HG03045 (cell line): ENCODE data around the gene TMTC2.

Experiments used
- ATAC-seq: cut with Tn5 transposase; IDR thresholded peaks from one replicate; pipeline ENCODE4 v1.9.1; 2021; ENCODE audit warnings: mild to moderate bottlenecking, moderate library complexity; ENCODE audit not compliant: unreplicated experiment

The TMTC2 gene

GRCh38 chr12:82948491-82948890 is 261.8 kb downstream of the TMTC2 start:
- ATAC-seq: no peak

GRCh38 chr12:82950356-82950755 is 263.6 kb downstream of the TMTC2 start:
- ATAC-seq: no peak

- ATAC-seq: no peak
Observed at GRCh38 chr12:82952946-82953345, 266.2 kb downstream of the TMTC2 start.

- no peak for ATAC-seq
Observed at GRCh38 chr12:82953397-82953796, 266.7 kb downstream of the TMTC2 start.

GRCh38 chr12:82954064-82954463 is 267.4 kb downstream of the TMTC2 start:
- ATAC-seq: no peak

- no peak for ATAC-seq
Observed at GRCh38 chr12:82954572-82954971, 267.9 kb downstream of the TMTC2 start.

GRCh38 chr12:82955043-82955442 is 268.3 kb downstream of the TMTC2 start:
- ATAC-seq: no peak

GRCh38 chr12:82958966-82959365 is 272.3 kb downstream of the TMTC2 start:
- no peak for ATAC-seq

GRCh38 chr12:82959821-82960220 is 273.1 kb downstream of the TMTC2 start:
- no peak for ATAC-seq

GRCh38 chr12:82961835-82962234 is 275.1 kb downstream of the TMTC2 start:
- ATAC-seq: no peak

- no peak for ATAC-seq
Observed at GRCh38 chr12:82963956-82964355, 277.2 kb downstream of the TMTC2 start.

- no peak for ATAC-seq
Observed at GRCh38 chr12:82964446-82964845, 277.7 kb downstream of the TMTC2 start.

- no peak for ATAC-seq
Observed at GRCh38 chr12:82966001-82966559, 279.4 kb downstream of the TMTC2 start.

GRCh38 chr12:82968631-82969367 is 282.1 kb downstream of the TMTC2 start:
- ATAC-seq: no peak

- ATAC-seq: no peak
Observed at GRCh38 chr12:82970614-82971013, 283.9 kb downstream of the TMTC2 start.

- ATAC-seq: no peak
Observed at GRCh38 chr12:82971584-82971983, 284.9 kb downstream of the TMTC2 start.

- ATAC-seq: no peak
Observed at GRCh38 chr12:82972624-82973023, 285.9 kb downstream of the TMTC2 start.

- no peak for ATAC-seq
Observed at GRCh38 chr12:82973592-82973991, 286.9 kb downstream of the TMTC2 start.

- ATAC-seq: no peak
Observed at GRCh38 chr12:82981150-82981549, 294.4 kb downstream of the TMTC2 start.

GRCh38 chr12:82994117-82994516 is 307.4 kb downstream of the TMTC2 start:
- ATAC-seq: no peak

GRCh38 chr12:82996168-82996812 is 309.6 kb downstream of the TMTC2 start:
- ATAC-seq: no peak

- ATAC-seq: no peak
Observed at GRCh38 chr12:82998509-82998908, 311.8 kb downstream of the TMTC2 start.
